Gastrocnemius medialis (tissue), 4 donors: Measurements from ENCODE around the gene NDUFS1. TPM values are rescaled to one million over a fixed set of nuclear protein-coding genes. Genes with fewer than 3 reads are reported as not detected.
"Not testable (repeated sequence)": the region's sequence is repeated elsewhere in the genome, so short reads cannot be mapped to it uniquely, and the experiment has no call there.

Experiments used
- ATAC-seq, 2 donors: fragments of 150-250 bp; one replicate each; pipeline ENCODE4 v1.9.1; 2016
- DNase-seq, 2 donors: peaks; one replicate each; pipeline ENCODE4 v3.0.0-alpha.2; 2019
- H3K27ac ChIP-seq, 4 donors: fragments of 200-600 bp; sonication (generic); 1 replicate in 1 of 4; 2 replicates in 3 of 4; pipeline ENCODE4 v1.5.1; 2016 to 2018; ENCODE audit warnings: mild to moderate bottlenecking in 2 of 4, moderate library complexity in 1 of 4
- H3K27me3 ChIP-seq, 3 donors: fragments of 200-600 bp; sonication (generic) in 2 of 3; 1 replicate in 1 of 3; 2 replicates in 2 of 3; pipeline versions ENCODE4 v1.5.1 to v1.6.0; 2016 to 2019; ENCODE audit warnings: mild to moderate bottlenecking in 1 of 3, moderate library complexity in 1 of 3
- H3K36me3 ChIP-seq, 2 donors: fragments of 200-600 bp; sonication (generic) in 1 of 2; one replicate each; pipeline ENCODE4 v1.5.1; 2017 to 2018
- H3K4me1 ChIP-seq, 2 donors: fragments of 200-600 bp; sonication (generic) in 1 of 2; one replicate each; pipeline ENCODE4 v1.5.1; 2016 to 2017; ENCODE audit warnings: mild to moderate bottlenecking in 2 of 2
- H3K4me3 ChIP-seq, 4 donors: fragments of 200-600 bp; sonication (generic) in 3 of 4; 1 replicate in 1 of 4; 2 replicates in 3 of 4; pipeline ENCODE4 v1.5.1; 2016 to 2019; ENCODE audit warnings: mild to moderate bottlenecking in 2 of 4
- H3K9me3 ChIP-seq, 3 donors: fragments of 200-600 bp; sonication (generic) in 2 of 3; 1 replicate in 1 of 3; 2 replicates in 2 of 3; pipeline ENCODE4 v1.5.1; 2016 to 2019
- POLR2A ChIP-seq, 2 donors: fragments of 450-650 bp; IDR thresholded peaks; one replicate each; pipeline ENCODE4 v1.6.1; 2017; ENCODE audit warnings: antibody characterized with exemption in 2 of 2, mild to moderate bottlenecking in 2 of 2, moderate library complexity in 2 of 2
- in situ Hi-C, 4 donors: fragments of 200-750 bp; cut with MboI; loops; one replicate each; pipeline versions ENCODE4 v1.15.0 to v1.8.0; 2017; ENCODE audit warnings: low sequenced_read_pairs in 4 of 4
- intact Hi-C: fragments of 100-400 bp; cut with DNase I; formaldehyde crosslinking; loops from one replicate; pipeline ENCODE4 v1.15.1; 2023; ENCODE audit warnings: low total_unique reads
- total RNA-seq, 4 donors: library from RNA; depleted of rRNA; stranded (reverse); fragments of >200 nt; gene quantifications; one replicate each; pipeline versions ENCODE4 v1.1.0 to v1.2.3, GENCODE V29; 2016
- TF ChIP-seq, protein P1 (sequence below), 5 experiments: fragments of 450-650 bp in 3 of 5; fragments of 200-600 bp in 2 of 5; sonication (generic) in 2 of 5; IDR thresholded peaks in 4 of 5; conservative IDR thresholded peaks in 1 of 5; 1 replicate in 4 of 5; 2 replicates in 1 of 5; pipeline ENCODE4 v1.5.1; 2016 to 2019; ENCODE audit warnings: antibody characterized with exemption in 5 of 5, mild to moderate bottlenecking in 3 of 5, moderate library complexity in 3 of 5

Gene NDUFS1
- 100 to 1,000 TPM; 253 to 385 (median 275) TPM for total RNA-seq

DNA sequence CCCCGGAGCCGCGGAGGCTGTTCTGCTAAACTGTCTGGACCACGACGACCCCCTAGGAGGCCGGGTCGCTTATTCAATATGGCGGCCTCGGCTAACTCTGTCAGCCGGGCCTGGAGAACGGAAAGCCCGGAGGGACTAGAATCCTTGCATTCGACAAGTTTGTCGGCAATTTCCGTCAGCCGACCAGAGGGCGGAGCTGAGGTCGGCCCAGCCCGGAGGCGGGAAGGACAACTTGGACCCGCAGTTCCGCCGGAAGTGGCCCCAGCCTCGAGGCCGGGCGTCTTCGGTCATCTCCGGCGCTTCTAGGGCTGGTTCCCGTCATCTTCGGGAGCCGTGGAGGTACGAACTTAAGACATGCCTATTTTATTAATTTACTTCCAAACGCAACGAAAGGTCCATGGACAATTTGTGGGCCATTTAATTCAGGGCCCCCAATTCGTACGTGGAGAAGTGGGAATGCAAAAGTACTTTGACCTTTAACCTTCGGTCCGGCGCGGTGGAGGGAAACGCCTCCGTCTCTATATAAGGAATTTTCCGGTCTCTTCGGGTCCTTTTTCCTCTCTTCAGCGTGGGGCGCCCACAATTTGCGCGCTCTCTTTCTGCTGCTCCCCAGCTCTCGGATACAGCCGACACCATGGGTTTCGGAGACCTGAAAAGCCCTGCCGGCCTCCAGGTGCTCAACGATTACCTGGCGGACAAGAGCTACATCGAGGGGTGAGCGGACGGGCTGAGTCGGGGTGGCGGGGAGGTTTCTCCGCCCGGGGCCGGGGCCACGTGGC lies at the start of gene NDUFS1, which contains the start of gene EEF1B2:
Gene NDUFS1 (minus strand): TSS at position 99 of the 779 bp plus-strand sequence. CDS start 5,766 bp downstream, outside the sequence.
Gene EEF1B2 (plus strand): TSS at position 550 of the 779 bp plus-strand sequence. CDS start 85 bp downstream, at position 635.
- TF ChIP-seq, protein P1, sequence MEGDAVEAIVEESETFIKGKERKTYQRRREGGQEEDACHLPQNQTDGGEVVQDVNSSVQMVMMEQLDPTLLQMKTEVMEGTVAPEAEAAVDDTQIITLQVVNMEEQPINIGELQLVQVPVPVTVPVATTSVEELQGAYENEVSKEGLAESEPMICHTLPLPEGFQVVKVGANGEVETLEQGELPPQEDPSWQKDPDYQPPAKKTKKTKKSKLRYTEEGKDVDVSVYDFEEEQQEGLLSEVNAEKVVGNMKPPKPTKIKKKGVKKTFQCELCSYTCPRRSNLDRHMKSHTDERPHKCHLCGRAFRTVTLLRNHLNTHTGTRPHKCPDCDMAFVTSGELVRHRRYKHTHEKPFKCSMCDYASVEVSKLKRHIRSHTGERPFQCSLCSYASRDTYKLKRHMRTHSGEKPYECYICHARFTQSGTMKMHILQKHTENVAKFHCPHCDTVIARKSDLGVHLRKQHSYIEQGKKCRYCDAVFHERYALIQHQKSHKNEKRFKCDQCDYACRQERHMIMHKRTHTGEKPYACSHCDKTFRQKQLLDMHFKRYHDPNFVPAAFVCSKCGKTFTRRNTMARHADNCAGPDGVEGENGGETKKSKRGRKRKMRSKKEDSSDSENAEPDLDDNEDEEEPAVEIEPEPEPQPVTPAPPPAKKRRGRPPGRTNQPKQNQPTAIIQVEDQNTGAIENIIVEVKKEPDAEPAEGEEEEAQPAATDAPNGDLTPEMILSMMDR (IDR thresholded peaks at IDR 0.05 in 4 of 5, conservative IDR thresholded peaks at IDR 0.05 in 1 of 5) = no peak
- TF ChIP-seq POLR2A (IDR thresholded peaks at IDR 0.05) = peak; percentile 62 to 80
- no peaks in the 10 kb centered on the region for H3K27me3 ChIP-seq
- H3K27ac ChIP-seq = peak within 1 kb of the TSS; percentile 92 to 97 (median 96)
- DNase-seq (peak; percentile 97), ATAC-seq (peak; percentile 91 to 93)
- peaks cover 0 to 31% of the 10 kb centered on the region in 2 donors for H3K36me3 ChIP-seq
- no peaks in the 10 kb centered on the region for H3K9me3 ChIP-seq
- intact Hi-C loops = loop anchor here (2.0 to 5.0 kb wide), 4 partner anchors 73 to 1613 kb away; partner anchors contain the start of genes ADAM23, INO80D and ZDBF2
- in situ Hi-C loops = loop anchor here in 1 of 4 donors (10.0 kb wide), 2 partner anchors 75 to 115 kb away; partner anchors contain the start of genes INO80D and ZDBF2
- H3K4me1 ChIP-seq = peaks cover 35 to 51% of the 10 kb centered on the region in 2 donors
- peak within 1 kb of the TSS; percentile 70 to 95 (median 90) for H3K4me3 ChIP-seq

DNA sequence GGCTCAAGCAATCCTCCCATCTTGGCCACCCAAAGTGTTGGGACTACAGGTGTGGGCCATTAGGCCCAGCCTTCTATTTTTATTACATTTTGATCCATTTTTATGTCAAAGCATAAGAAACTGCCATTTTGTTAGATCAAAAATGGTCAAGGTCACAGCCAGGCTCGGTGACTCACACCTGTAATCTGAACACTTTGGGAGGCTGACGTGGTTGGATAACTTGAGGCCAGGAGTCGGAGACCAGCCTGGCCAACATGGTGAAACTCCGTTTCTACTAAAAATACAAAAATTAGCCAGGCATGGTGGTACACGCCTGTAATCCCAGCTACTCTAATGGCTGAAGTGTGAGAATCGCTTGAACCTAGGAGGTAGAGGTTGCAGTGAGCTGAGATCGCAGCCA lies 49.7 kb upstream of the NDUFS1 start:
- no peak for TF ChIP-seq POLR2A (IDR thresholded peaks at IDR 0.05)
- TF ChIP-seq, protein P1 (IDR thresholded peaks at IDR 0.05 in 4 of 5, conservative IDR thresholded peaks at IDR 0.05 in 1 of 5) = no peak
- H3K27me3 ChIP-seq = no peaks in the 10 kb centered on the region
- no peak overlapping the region for H3K27ac ChIP-seq
- H3K4me3 ChIP-seq = no peak overlapping the region
- no peaks in the 10 kb centered on the region for H3K9me3 ChIP-seq
- ATAC-seq = no peak
- H3K4me1 ChIP-seq = peaks cover 0 to 3% of the 10 kb centered on the region in 2 donors
- in situ Hi-C loops (no loop called here), intact Hi-C loops (no loop called here)
- DNase-seq = no peak
- H3K36me3 ChIP-seq = no peaks in the 10 kb centered on the region

DNA sequence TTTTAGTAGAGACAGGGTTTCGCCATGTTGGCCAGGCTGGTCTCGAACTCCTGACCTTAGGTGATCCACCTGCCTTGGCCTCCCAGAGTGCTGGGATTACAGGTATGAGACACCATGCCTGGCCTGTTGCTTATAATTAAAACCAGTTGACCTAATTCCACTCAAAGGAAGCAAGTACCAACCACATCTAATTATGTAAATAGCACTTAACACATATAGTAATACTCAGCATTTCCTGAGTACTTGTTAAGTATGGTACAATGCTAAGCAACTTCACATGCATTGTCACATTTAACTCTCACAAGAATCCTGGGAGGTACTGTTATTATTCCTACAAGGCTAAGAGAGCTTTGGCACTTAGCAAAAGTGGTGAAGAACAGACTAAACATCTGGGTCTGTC lies 48.1 kb upstream of the NDUFS1 start:
- H3K36me3 ChIP-seq, H3K9me3 ChIP-seq, ATAC-seq, H3K4me1 ChIP-seq, H3K27me3 ChIP-seq, intact Hi-C loops, H3K27ac ChIP-seq, H3K4me3 ChIP-seq, in situ Hi-C loops, DNase-seq: not testable (repeated sequence)

DNA sequence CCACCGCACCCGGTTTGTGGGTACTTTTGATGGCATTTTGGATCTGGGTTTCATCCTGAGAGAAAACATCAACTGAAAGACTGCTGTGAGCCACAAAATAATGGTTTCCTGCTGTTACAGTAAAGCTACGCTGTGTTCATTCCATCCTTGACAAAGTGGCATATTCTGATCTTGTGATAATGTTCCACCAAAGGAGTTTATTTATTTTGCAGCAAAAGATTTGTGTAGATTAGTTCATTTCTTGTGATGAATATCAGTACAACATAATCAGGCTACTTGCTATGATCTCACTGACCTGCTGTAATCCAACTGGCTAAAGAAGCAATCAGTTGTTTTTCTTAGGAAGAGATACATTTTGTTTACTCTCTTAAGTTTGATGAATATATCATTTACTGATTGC lies 45.5 kb upstream of the NDUFS1 start:
- in situ Hi-C loops (no loop called here), intact Hi-C loops (no loop called here)
- Histone ChIP-seq H3K9me3 (no peaks in the 10 kb centered on the region), H3K27ac (no peak overlapping the region), H3K27me3 (no peaks in the 10 kb centered on the region), H3K36me3 (no peaks in the 10 kb centered on the region), H3K4me1 (no peaks in the 10 kb centered on the region), H3K4me3 (no peak overlapping the region)
- ATAC-seq = no peak
- no peak for DNase-seq
- no peak for TF ChIP-seq POLR2A (IDR thresholded peaks at IDR 0.05)
- TF ChIP-seq, protein P1 (IDR thresholded peaks at IDR 0.05 in 4 of 5, conservative IDR thresholded peaks at IDR 0.05 in 1 of 5) = no peak

DNA sequence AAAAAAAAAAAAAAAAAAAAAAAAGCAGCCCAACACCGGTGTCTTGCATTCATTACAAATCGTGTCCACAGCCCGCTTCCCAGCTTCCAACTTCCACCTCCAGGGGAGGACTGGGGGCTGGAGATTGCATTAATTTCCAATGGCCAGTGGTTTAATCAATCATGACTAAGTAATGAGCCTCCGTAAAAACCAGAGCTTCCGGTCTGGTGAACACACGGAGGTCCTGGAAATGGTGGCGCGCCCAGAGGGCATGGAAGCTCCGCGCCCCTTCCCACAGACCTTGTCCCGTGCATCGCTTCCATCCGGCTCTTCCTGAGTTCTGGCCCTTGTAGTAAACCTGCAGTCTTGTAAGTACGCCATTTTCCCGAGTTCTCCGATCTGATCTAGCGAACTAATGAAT lies 44.1 kb upstream of the NDUFS1 start:
- no peak overlapping the region for H3K4me3 ChIP-seq
- H3K9me3 ChIP-seq = no peaks in the 10 kb centered on the region
- no peaks in the 10 kb centered on the region for H3K4me1 ChIP-seq
- intact Hi-C loops = no loop called here
- H3K27me3 ChIP-seq = no peaks in the 10 kb centered on the region
- TF ChIP-seq, protein P1 (IDR thresholded peaks at IDR 0.05 in 4 of 5, conservative IDR thresholded peaks at IDR 0.05 in 1 of 5) = no peak
- no peak for TF ChIP-seq POLR2A (IDR thresholded peaks at IDR 0.05)
- H3K27ac ChIP-seq = no peak overlapping the region
- H3K36me3 ChIP-seq = no peaks in the 10 kb centered on the region
- DNase-seq (no peak), ATAC-seq (no peak)
- in situ Hi-C loops = no loop called here
